ENCODE measurements around the gene MAP3K4. TPM values are rescaled to one million over a fixed set of nuclear protein-coding genes. Genes with fewer than 3 reads are reported as not detected.

MAP3K4 gene
- total and polyA plus RNA-seq, 9 donors = 15.6 to 52.3 (median 38.6) TPM

DNA sequence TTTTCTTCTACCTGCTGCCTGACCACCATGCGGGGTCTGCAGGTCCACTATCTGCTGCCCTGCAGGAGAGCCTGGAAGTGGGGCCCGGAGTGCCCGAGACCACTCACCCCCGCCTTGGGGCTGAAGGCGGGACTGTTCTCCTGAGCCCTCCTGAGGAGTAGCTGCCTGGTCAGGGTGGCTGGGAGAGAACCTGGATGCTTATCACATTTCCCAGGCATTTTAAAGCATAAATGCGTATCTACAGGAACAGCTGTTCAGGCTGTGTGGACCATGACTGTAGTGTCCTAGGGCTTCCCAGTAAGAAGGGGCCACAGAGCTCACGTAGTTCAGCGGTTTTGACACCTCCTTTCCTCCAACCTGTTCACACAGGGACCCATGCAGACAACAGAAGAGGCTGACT lies 159.0 kb downstream of the MAP3K4 start:
- 95 to 98% (median 97%) methylated on average over 8 of the region's 8 CpGs for WGBS, 3 donors
- Histone ChIP-seq H3K27me3 (no peaks in the 10 kb centered on the region), H3K36me3 (no peaks in the 10 kb centered on the region), H3K4me3 (no peak overlapping the region), H3K9me3 (no peaks in the 10 kb centered on the region), H3K4me1 (ENCODE audit: insufficient read depth) (no peaks in the 10 kb centered on the region), H3K27ac (no peak overlapping the region)
- intact Hi-C loops (cut with DNase I) = loop anchor here in 1 of 4 donors (10.0 kb wide), 1 partner anchor 224 kb away; no protein-coding TSS in a partner anchor
- no peak for DNase-seq
- TF ChIP-seq, protein P1, sequence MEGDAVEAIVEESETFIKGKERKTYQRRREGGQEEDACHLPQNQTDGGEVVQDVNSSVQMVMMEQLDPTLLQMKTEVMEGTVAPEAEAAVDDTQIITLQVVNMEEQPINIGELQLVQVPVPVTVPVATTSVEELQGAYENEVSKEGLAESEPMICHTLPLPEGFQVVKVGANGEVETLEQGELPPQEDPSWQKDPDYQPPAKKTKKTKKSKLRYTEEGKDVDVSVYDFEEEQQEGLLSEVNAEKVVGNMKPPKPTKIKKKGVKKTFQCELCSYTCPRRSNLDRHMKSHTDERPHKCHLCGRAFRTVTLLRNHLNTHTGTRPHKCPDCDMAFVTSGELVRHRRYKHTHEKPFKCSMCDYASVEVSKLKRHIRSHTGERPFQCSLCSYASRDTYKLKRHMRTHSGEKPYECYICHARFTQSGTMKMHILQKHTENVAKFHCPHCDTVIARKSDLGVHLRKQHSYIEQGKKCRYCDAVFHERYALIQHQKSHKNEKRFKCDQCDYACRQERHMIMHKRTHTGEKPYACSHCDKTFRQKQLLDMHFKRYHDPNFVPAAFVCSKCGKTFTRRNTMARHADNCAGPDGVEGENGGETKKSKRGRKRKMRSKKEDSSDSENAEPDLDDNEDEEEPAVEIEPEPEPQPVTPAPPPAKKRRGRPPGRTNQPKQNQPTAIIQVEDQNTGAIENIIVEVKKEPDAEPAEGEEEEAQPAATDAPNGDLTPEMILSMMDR (IDR thresholded peaks at IDR 0.05) = no peak
- TF ChIP-seq POLR2A (IDR thresholded peaks at IDR 0.05) (no peak), EP300 (IDR thresholded peaks at IDR 0.05) (no peak)

DNA sequence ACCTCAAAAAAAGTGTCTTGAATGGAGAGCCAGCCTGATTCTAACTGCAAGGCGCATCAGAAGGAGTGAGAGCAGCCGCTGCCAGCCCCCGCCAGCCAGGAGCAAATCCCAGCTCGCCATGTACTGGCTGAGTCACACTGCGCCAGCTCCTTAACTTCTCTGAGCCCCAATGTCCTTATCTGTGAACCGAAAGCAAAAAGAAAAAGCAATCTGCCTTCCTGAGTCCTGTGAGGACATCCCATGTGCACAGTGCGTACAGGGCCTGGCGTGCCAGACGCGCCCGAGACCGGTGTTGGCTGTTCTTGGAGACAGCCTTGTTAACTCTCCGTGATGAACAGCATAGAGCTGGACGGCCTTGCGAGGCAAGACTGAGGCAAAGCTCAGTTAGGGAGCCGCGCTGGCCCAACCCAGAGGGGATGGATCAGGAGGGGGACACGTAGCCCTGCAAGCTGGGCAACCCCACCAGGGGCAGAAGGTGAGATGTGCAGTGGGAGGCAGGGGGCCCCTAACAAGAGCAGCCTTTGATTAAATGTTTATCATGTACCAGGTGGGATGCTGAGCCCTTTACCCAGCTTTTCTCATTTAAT lies 159.6 kb downstream of the MAP3K4 start:
- no peaks in the 10 kb centered on the region for H3K36me3 ChIP-seq
- whole genome bisulfite sequencing, 3 donors = 94 to 97% (median 96%) methylated on average over 18 of the region's 18 CpGs
- H3K4me1 ChIP-seq (ENCODE audit: insufficient read depth) = no peaks in the 10 kb centered on the region
- TF ChIP-seq, protein P1 (IDR thresholded peaks at IDR 0.05) = no peak
- TF ChIP-seq EP300 (IDR thresholded peaks at IDR 0.05) (no peak), POLR2A (IDR thresholded peaks at IDR 0.05) (no peak)
- intact Hi-C loops (cut with DNase I) = loop anchor here in 1 of 4 donors (10.0 kb wide), 1 partner anchor 224 kb away; no protein-coding TSS in a partner anchor
- no peak for DNase-seq
- no peak overlapping the region for H3K4me3 ChIP-seq
- H3K27ac ChIP-seq = no peak overlapping the region
- no peaks in the 10 kb centered on the region for H3K27me3 ChIP-seq
- no peaks in the 10 kb centered on the region for H3K9me3 ChIP-seq

DNA sequence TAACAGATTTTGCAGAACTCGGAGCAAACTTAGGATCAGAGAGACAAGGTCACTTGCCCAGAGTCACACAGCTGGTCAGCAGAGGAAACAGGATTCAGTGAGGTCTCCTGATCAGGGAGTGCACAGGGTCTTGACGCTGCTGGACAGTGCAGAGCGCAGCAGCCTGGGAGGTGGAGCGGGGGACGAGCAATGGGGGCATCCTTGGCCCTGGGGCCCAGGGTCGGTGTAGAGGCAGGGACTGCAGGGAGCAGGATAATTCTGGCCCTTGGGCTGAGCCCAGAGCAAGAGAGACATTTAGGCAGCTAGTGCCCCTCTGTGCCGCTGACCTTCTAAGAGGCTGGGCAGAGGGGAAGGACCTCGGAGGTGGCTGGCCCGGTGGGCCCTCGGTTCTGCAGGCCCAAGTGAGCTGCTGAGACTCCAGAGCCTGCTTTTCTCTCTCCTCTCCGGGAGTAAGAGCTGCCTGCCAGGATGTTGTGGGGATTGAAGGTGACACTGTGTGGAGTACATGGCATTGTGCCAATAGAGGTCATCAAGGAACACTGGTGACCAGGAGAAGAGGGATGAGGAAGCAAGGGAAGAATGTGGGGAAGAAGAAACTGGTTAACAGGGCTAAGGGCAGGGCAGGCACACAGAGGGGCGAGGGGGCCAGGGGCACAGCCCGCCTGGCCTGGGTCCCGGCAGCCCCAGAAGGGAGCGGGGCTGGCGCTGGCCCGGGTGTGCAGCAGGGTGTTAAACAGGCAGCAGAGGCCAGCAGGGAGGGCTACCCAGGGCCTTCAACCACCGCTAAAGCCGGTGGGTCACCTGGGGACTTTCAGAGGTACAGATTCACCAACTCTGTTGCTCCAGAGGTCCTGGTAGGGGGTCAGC lies 160.3 kb downstream of the MAP3K4 start:
- intact Hi-C loops (cut with DNase I) = loop anchor here in 1 of 4 donors (10.0 kb wide), 1 partner anchor 223 kb away; no protein-coding TSS in a partner anchor
- H3K27me3 ChIP-seq = no peaks in the 10 kb centered on the region

DNA sequence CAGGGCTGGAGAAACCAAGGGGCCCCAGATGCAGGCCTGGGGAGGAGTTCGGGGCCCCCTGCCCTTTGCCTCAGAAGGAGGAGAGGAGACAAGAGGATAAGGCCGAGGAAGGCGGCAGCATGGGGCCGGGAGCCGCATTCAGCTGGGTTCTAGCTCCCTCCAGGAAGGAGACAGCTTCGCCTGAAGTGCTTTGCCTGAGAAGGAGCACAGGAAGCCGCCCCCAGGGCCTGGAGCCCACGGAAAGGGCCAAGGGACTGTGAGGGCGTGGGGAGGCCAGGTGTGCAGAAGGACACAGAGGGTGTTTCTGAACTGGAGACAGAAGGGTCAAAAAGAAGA lies 160.9 kb downstream of the MAP3K4 start:
- no peak for TF ChIP-seq EP300 (IDR thresholded peaks at IDR 0.05)
- TF ChIP-seq, protein P1 (IDR thresholded peaks at IDR 0.05) = no peak
- TF ChIP-seq POLR2A (IDR thresholded peaks at IDR 0.05) = no peak
- Histone ChIP-seq H3K36me3 (no peaks in the 10 kb centered on the region), H3K4me1 (ENCODE audit: insufficient read depth) (no peaks in the 10 kb centered on the region), H3K27me3 (no peaks in the 10 kb centered on the region), H3K27ac (no peak overlapping the region), H3K4me3 (no peak overlapping the region), H3K9me3 (no peaks in the 10 kb centered on the region)
- no peak for DNase-seq
- WGBS, 3 donors = 86 to 93% (median 90%) methylated on average over 9 of the region's 9 CpGs
- intact Hi-C loops (cut with DNase I) = loop anchor here in 1 of 4 donors (10.0 kb wide), 1 partner anchor 222 kb away; no protein-coding TSS in a partner anchor

More for the DNA sequence above, 160.3 kb downstream of the MAP3K4 start:
- TF ChIP-seq POLR2A (IDR thresholded peaks at IDR 0.05) (no peak), EP300 (IDR thresholded peaks at IDR 0.05) (no peak)
- TF ChIP-seq, protein P1 (IDR thresholded peaks at IDR 0.05) = no peak
- Histone ChIP-seq H3K4me1 (ENCODE audit: insufficient read depth) (no peaks in the 10 kb centered on the region), H3K27ac (no peak overlapping the region), H3K9me3 (no peaks in the 10 kb centered on the region), H3K4me3 (no peak overlapping the region), H3K36me3 (no peaks in the 10 kb centered on the region)
- 86 to 92% (median 91%) methylated on average over 19 of the region's 19 CpGs for WGBS, 3 donors
- no peak for DNase-seq

Data from ovary (tissue), 9 donors.